Measurements from ENCODE around the gene RAPGEF3.

The RAPGEF3 gene

DNA sequence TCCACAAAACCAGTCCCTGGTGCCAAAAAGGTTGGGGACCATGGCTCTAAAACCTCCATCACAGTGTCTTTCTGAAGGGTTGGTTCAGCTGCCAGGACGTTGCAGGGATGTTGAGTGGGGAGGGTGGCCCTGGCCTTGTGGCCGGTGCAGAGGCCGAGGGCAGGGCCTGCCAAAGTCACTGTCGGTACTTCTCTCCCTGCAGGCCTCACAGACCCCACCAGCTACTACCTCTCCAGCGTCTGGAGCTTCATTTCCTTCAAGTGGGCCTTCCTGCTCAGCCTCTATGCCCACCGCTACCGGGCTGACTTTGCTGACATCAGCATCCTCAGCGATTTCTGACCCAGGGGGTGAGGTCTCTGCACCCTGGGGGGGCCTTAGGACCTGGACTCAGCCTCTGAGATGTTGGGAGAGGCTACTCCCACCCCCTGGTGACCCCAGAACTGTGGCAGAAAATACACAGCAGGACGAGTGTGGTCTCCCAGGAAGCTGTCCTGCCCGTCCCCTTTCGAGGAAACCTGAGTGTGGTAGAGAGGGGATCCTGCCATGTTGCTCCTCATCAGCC is 21.3 kb upstream of the RAPGEF3 start:
- TF ChIP-seq, protein P1, sequence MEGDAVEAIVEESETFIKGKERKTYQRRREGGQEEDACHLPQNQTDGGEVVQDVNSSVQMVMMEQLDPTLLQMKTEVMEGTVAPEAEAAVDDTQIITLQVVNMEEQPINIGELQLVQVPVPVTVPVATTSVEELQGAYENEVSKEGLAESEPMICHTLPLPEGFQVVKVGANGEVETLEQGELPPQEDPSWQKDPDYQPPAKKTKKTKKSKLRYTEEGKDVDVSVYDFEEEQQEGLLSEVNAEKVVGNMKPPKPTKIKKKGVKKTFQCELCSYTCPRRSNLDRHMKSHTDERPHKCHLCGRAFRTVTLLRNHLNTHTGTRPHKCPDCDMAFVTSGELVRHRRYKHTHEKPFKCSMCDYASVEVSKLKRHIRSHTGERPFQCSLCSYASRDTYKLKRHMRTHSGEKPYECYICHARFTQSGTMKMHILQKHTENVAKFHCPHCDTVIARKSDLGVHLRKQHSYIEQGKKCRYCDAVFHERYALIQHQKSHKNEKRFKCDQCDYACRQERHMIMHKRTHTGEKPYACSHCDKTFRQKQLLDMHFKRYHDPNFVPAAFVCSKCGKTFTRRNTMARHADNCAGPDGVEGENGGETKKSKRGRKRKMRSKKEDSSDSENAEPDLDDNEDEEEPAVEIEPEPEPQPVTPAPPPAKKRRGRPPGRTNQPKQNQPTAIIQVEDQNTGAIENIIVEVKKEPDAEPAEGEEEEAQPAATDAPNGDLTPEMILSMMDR (IDR thresholded peaks at IDR 0.05; ENCODE audit: insufficient read depth, low read length, poor library complexity, severe bottlenecking): no peak
- no peak overlapping the region for H3K4me3 ChIP-seq (replicated peaks; ENCODE audit: low read depth, low read length)
- no peaks in the 10 kb centered on the region for H3K27me3 ChIP-seq (replicated peaks; ENCODE audit: control insufficient read depth, insufficient read depth, low read length)
- H3K36me3 ChIP-seq (ENCODE audit: control insufficient read depth, insufficient read depth, low read length): peaks cover 10% of the 10 kb centered on the region
- DNase-seq (ENCODE audit: extremely low read depth, insufficient read length): no peak

DNA sequence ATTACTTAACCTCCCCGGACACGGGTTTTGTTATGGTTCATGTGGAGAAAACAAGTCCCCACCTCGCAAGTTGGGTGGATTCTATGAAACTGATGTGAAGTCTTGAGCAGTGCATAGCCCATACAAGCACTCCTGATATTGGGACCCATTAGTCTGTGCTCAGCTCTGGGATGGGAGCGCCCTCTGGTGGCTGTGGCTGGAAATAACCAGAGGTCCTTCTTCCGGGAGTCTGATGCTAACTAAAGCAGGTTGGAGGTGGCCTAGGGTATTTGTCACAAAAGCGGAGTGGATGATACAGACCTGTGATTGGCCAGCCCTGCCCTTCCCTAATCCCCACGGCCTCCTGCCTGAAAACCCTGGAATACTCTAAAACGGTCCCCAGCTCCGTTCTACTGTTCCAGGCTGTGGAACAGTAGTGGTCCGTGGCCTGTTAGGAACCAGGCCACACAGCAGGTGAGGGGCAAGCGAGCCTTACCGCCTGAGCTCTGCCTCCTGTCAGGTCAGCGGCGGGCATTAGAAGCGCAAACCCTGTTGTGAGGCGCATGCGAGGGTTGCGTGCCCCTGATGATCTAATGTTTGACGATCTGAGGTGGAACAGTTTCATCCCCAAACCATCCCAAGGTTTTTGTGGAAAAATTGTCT is 20.7 kb upstream of the RAPGEF3 start:
- TF ChIP-seq, protein P1 (IDR thresholded peaks at IDR 0.05; ENCODE audit: insufficient read depth, low read length, poor library complexity, severe bottlenecking): peak; percentile 91
- Histone ChIP-seq H3K36me3 (ENCODE audit: control insufficient read depth, insufficient read depth, low read length) (peaks cover 8% of the 10 kb centered on the region), H3K27me3 (replicated peaks; ENCODE audit: control insufficient read depth, insufficient read depth, low read length) (no peaks in the 10 kb centered on the region), H3K4me3 (replicated peaks; ENCODE audit: low read depth, low read length) (no peak overlapping the region)
- peak; percentile 51 for DNase-seq (ENCODE audit: extremely low read depth, insufficient read length)

DNA sequence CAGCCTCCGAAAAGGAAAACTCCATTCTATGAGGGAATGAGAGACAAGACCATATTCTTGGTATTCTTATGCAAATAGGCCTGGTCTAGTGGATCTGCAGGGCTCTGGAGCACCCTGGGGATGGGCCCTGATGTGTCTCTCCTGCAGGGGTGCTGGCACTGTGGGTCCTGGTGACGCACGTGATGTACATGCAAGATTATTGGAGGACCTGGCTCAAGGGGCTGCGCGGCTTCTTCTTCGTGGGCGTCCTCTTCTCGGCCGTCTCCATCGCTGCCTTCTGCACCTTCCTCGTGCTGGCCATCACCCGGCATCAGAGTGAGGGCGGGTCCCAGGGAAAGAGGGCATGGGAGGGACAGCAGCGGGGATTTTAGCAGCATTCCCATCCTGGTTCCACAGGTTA is 20.2 kb upstream of the RAPGEF3 start:
- TF ChIP-seq, protein P1 (IDR thresholded peaks at IDR 0.05; ENCODE audit: insufficient read depth, low read length, poor library complexity, severe bottlenecking): no peak
- DNase-seq (ENCODE audit: extremely low read depth, insufficient read length): no peak
- Histone ChIP-seq H3K27me3 (replicated peaks; ENCODE audit: control insufficient read depth, insufficient read depth, low read length) (no peaks in the 10 kb centered on the region), H3K36me3 (ENCODE audit: control insufficient read depth, insufficient read depth, low read length) (peaks cover 5% of the 10 kb centered on the region), H3K4me3 (replicated peaks; ENCODE audit: low read depth, low read length) (no peak overlapping the region)

DNA sequence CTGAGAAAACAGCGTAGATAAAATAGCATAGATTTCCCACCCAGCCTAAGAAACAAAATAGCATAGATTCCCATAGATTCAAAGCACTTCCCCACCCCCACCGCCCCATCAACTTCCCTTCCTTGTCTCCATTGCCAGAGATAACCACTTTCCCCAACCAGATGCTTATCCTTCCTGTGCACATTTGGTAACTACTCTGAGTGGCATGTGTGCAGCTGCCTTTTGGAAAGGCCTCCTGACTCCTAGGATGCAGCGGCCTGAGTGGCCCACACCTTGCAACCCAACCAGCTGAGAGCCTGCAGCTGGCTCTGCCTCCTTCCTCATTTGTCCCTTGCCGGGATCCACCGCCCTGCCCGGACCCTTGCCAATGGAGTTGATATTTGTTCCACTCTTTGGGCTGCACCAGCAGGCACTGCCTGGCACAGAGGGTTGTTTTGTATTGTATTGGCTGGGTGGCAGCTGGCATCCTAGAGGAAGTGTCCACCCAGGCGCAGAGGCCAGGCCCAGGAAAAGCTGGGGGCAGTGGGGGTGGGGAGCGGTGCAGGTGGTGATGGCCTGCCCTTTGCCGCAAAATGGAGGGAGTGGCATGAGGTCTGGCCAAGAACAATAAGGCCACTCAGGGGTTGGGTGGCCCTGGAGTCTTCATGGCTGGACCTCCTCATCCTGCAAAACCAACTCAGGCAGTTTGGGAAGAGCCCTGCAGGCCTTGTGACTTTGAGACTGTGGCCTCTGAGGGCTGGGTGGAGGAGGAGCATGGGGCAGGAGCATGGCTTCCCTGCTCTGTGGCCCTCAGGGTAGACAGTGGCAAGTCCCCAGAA is 19.3 kb upstream of the RAPGEF3 start:
- Histone ChIP-seq H3K27me3 (replicated peaks; ENCODE audit: control insufficient read depth, insufficient read depth, low read length) (no peaks in the 10 kb centered on the region), H3K36me3 (ENCODE audit: control insufficient read depth, insufficient read depth, low read length) (no peaks in the 10 kb centered on the region), H3K4me3 (replicated peaks; ENCODE audit: low read depth, low read length) (no peak overlapping the region)
- no peak for DNase-seq (ENCODE audit: extremely low read depth, insufficient read length)
- TF ChIP-seq, protein P1 (IDR thresholded peaks at IDR 0.05; ENCODE audit: insufficient read depth, low read length, poor library complexity, severe bottlenecking): no peak

DNA sequence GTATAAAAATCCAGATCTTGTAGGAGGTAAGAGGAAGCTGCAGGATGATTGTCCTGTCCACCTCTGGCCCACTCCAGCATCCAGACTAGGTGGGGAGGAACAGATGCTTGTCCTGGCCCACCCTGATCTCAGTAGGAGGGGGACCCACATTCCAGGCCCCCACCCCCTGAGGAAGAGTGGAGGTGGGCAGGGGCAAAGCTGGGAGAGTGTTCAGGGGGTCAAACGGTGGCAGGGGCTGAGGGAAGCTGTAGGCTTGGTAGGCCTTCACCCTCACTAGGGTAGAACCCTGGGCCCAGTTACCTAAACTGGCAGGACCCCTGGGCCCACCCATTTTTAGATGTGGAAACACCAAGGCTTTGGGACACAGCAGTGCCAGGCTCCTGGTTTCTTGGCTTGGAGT is 18.5 kb upstream of the RAPGEF3 start:
- no peaks in the 10 kb centered on the region for H3K27me3 ChIP-seq (replicated peaks; ENCODE audit: control insufficient read depth, insufficient read depth, low read length)
- no peaks in the 10 kb centered on the region for H3K36me3 ChIP-seq (ENCODE audit: control insufficient read depth, insufficient read depth, low read length)
- TF ChIP-seq, protein P1 (IDR thresholded peaks at IDR 0.05; ENCODE audit: insufficient read depth, low read length, poor library complexity, severe bottlenecking): no peak
- no peak for DNase-seq (ENCODE audit: extremely low read depth, insufficient read length)
- H3K4me3 ChIP-seq (replicated peaks; ENCODE audit: low read depth, low read length): no peak overlapping the region
